SK-N-SH treated with all-trans-retinoic acid at 6 μM for 48 hours (cell line): Measurements from ENCODE around the gene EBF3.

ENCODE experiments used
- ATAC-seq: fragments of 200-7000 bp; cut with Tn5 transposase; 3 replicates; pipeline ENCODE4 v1.9.1; 2020; ENCODE audit warnings: mild to moderate bottlenecking, moderate library complexity
- BACH2 ChIP-seq: fragments of 250-450 bp; sonication (Bioruptor Pico); IDR thresholded peaks from 2 replicates; pipeline ENCODE4 v1.9.0; 2021; ENCODE audit warnings: mild to moderate bottlenecking, borderline replicate concordance
- CREB5 ChIP-seq: fragments of 250-450 bp; sonication (Bioruptor Pico); IDR thresholded peaks from 2 replicates; pipeline ENCODE4 v1.5.1; 2020; ENCODE audit warnings: low read depth, mild to moderate bottlenecking, moderate library complexity
- CSDC2 ChIP-seq: fragments of 250-450 bp; sonication (Bioruptor Pico); IDR thresholded peaks from 2 replicates; pipeline ENCODE4 v1.5.0; 2020; ENCODE audit warnings: mild to moderate bottlenecking, moderate library complexity
- CSRNP3 ChIP-seq: fragments of 250-450 bp; sonication (Bioruptor Pico); IDR thresholded peaks from 2 replicates; pipeline ENCODE4 v1.5.1; 2021; ENCODE audit warnings: mild to moderate bottlenecking, moderate library complexity
- ESRRG ChIP-seq: fragments of 250-450 bp; sonication (Bioruptor Pico); IDR thresholded peaks from 2 replicates; pipeline ENCODE4 v1.6.1; 2021; ENCODE audit warnings: mild to moderate bottlenecking
- GLIS3 ChIP-seq: fragments of 250-450 bp; sonication (Bioruptor Pico); IDR thresholded peaks from 2 replicates; pipeline ENCODE4 v1.5.0; 2020; ENCODE audit warnings: mild to moderate bottlenecking, moderate library complexity
- ISL1 ChIP-seq: fragments of 250-450 bp; sonication (Bioruptor Pico); IDR thresholded peaks from 2 replicates; pipeline ENCODE4 v2.1.2; 2022; ENCODE audit warnings: mild to moderate bottlenecking, moderate library complexity
- OSR1 ChIP-seq: fragments of 250-450 bp; sonication (Bioruptor Pico); IDR thresholded peaks from 2 replicates; pipeline ENCODE4 v1.8.0; 2022; ENCODE audit warnings: moderate library complexity, mild to moderate bottlenecking, inconsistent platforms
- POU6F1 ChIP-seq: fragments of 250-450 bp; sonication (Bioruptor Pico); IDR thresholded peaks from 2 replicates; pipeline ENCODE4 v1.8.0; 2021; ENCODE audit warnings: low read depth, mild to moderate bottlenecking, moderate library complexity, borderline replicate concordance
- PPARA ChIP-seq: fragments of 250-450 bp; sonication (Bioruptor Pico); IDR thresholded peaks from 2 replicates; pipeline ENCODE4 v1.5.0; 2020; ENCODE audit warnings: mild to moderate bottlenecking, borderline replicate concordance
- RARB ChIP-seq: fragments of 250-450 bp; sonication (Bioruptor Pico); IDR thresholded peaks from 2 replicates; pipeline ENCODE4 v1.8.0; 2021; ENCODE audit warnings: mild to moderate bottlenecking, moderate library complexity
- SNAI2 ChIP-seq: fragments of 250-450 bp; sonication (Bioruptor Pico); IDR thresholded peaks from 2 replicates; pipeline ENCODE4 v1.5.0; 2020; ENCODE audit warnings: mild to moderate bottlenecking, moderate library complexity
- TCF4 ChIP-seq: fragments of 250-450 bp; sonication (Bioruptor Pico); IDR thresholded peaks from 2 replicates; pipeline ENCODE4 v1.8.0; 2021; ENCODE audit warnings: mild to moderate bottlenecking, moderate library complexity, borderline replicate concordance
- TOX ChIP-seq: fragments of 250-450 bp; sonication (Bioruptor Pico); IDR thresholded peaks from 2 replicates; pipeline ENCODE4 v1.8.0; 2021; ENCODE audit warnings: mild to moderate bottlenecking, moderate library complexity, borderline replicate concordance
- TSHZ2 ChIP-seq: fragments of 250-450 bp; sonication (Bioruptor Pico); IDR thresholded peaks from 2 replicates; pipeline ENCODE4 v1.5.0; 2020; ENCODE audit warnings: mild to moderate bottlenecking, moderate library complexity
- ZFP30 ChIP-seq: fragments of 450-650 bp; formaldehyde crosslinking; IDR thresholded peaks from 2 replicates; pipeline ENCODE4 v1.5.0; 2022; ENCODE audit warnings: mild to moderate bottlenecking, moderate library complexity
- ZNF565 ChIP-seq: fragments of 450-650 bp; formaldehyde crosslinking; conservative IDR thresholded peaks from 2 replicates; pipeline ENCODE4 v1.5.0; 2020; ENCODE audit warnings: low read depth, mild to moderate bottlenecking, moderate library complexity
- ZNF70 ChIP-seq: fragments of 450-650 bp; formaldehyde crosslinking; IDR thresholded peaks from 2 replicates; pipeline ENCODE4 v1.5.0; 2020; ENCODE audit warnings: mild to moderate bottlenecking, moderate library complexity

The EBF3 gene

GRCh38 chr10:129978322-129978721 is 14.2 kb upstream of the EBF3 start (continued):
- TF ChIP-seq TSHZ2 (CRISPR knock-in tag) (no peak), PPARA (CRISPR knock-in tag) (no peak), CSDC2 (CRISPR knock-in tag) (no peak)
- TF ChIP-seq, all 23 proteins: peak for 0

GRCh38 chr10:129977794-129978193 is 13.7 kb upstream of the EBF3 start:
- no peak for TF ChIP-seq CSRNP3 (CRISPR knock-in tag)
- no peak for TF ChIP-seq ZFP30 (CRISPR knock-in tag)
- TF ChIP-seq BACH2 (CRISPR knock-in tag), result no peak
- no peak for TF ChIP-seq SNAI2 (CRISPR knock-in tag)
- TF ChIP-seq CREB5 (CRISPR knock-in tag), result no peak
- no peak for TF ChIP-seq ZNF70
- TF ChIP-seq GLIS3 (CRISPR knock-in tag), result no peak
- ATAC-seq, result no peak

- ATAC-seq, result no peak
- no peak for TF ChIP-seq GLIS3 (CRISPR knock-in tag)
- TF ChIP-seq ZNF565 (CRISPR knock-in tag), result no peak
- TF ChIP-seq CSRNP3 (CRISPR knock-in tag), result no peak
- no peak for TF ChIP-seq TSHZ2 (CRISPR knock-in tag)
- TF ChIP-seq OSR1 (CRISPR knock-in tag), result no peak
- no peak for TF ChIP-seq POU6F1 (CRISPR knock-in tag)
- TF ChIP-seq RARB (CRISPR knock-in tag), result no peak
- TF ChIP-seq ZNF70, result no peak
- no peak for TF ChIP-seq ESRRG (CRISPR knock-in tag)
- no peak for TF ChIP-seq TOX
- TF ChIP-seq TCF4 (CRISPR knock-in tag), result no peak
- no peak for TF ChIP-seq CSDC2 (CRISPR knock-in tag)
- TF ChIP-seq PPARA (CRISPR knock-in tag), result no peak
- TF ChIP-seq ISL1 (CRISPR knock-in tag), result no peak
Measured at GRCh38 chr10:129973674-129974059, 9.6 kb upstream of the EBF3 start.
